Activated CD4-positive, CD25-positive, alpha-beta regulatory T cell treated with anti-CD3 and anti-CD28 coated beads, Interleukin-2, amount 50 U/mL, for 72 hours (primary cell): ENCODE measurements around the gene LRRC74B.
"Not testable (repeated sequence)": the region's sequence is repeated elsewhere in the genome, so short reads cannot be mapped to it uniquely, and the experiment has no call there.

Experiments
- DNase-seq: peaks from one replicate; pipeline ENCODE4 v3.0.0; 2021

LRRC74B gene

GRCh38 chr22:21060363-21060762 lies 14.6 kb downstream of the LRRC74B start:
- not testable (repeated sequence) for DNase-seq

- DNase-seq: not testable (repeated sequence)
Measured at GRCh38 chr22:21061660-21062321, 16.0 kb downstream of the LRRC74B start.

- DNase-seq: not testable (repeated sequence)
Measured at GRCh38 chr22:21064425-21064824, 18.7 kb downstream of the LRRC74B start.

GRCh38 chr22:21064917-21065864 lies 19.4 kb downstream of the LRRC74B start:
- DNase-seq: no peak

- no peak for DNase-seq
Measured at GRCh38 chr22:21067075-21067900, 21.5 kb downstream of the LRRC74B start.

GRCh38 chr22:21067901-21068680 lies 22.3 kb downstream of the LRRC74B start:
- DNase-seq: no peak

- no peak for DNase-seq
Measured at GRCh38 chr22:21068681-21069276, 23.0 kb downstream of the LRRC74B start.

GRCh38 chr22:21069375-21069774 lies 23.6 kb downstream of the LRRC74B start:
- DNase-seq: no peak

- no peak for DNase-seq
Measured at GRCh38 chr22:21070690-21071615, 25.2 kb downstream of the LRRC74B start.

- not testable (repeated sequence) for DNase-seq
Measured at GRCh38 chr22:21071796-21072195, 26.1 kb downstream of the LRRC74B start.

- DNase-seq: no peak
Measured at GRCh38 chr22:21073023-21073422, 27.3 kb downstream of the LRRC74B start.

- no peak for DNase-seq
Measured at GRCh38 chr22:21073482-21073881, 27.7 kb downstream of the LRRC74B start.

- DNase-seq: no peak
Measured at GRCh38 chr22:21074102-21074715, 28.5 kb downstream of the LRRC74B start.

- DNase-seq: no peak
Measured at GRCh38 chr22:21075516-21076138, 29.9 kb downstream of the LRRC74B start.

GRCh38 chr22:21076912-21077625 lies 31.3 kb downstream of the LRRC74B start:
- DNase-seq: no peak

GRCh38 chr22:21077884-21078508 lies 32.2 kb downstream of the LRRC74B start:
- no peak for DNase-seq

GRCh38 chr22:21078916-21079315 lies 33.2 kb downstream of the LRRC74B start:
- no peak for DNase-seq

GRCh38 chr22:21079493-21079892 lies 33.7 kb downstream of the LRRC74B start:
- no peak for DNase-seq
